Stimulated activated CD4-positive, alpha-beta T cell treated with anti-CD3 and anti-CD28 coated beads, Interleukin-1b, Interleukin-23, amount 100 ng/mL, for 48 hours (primary cell): ENCODE results near the gene NDUFB6.

Experiments used
- DNase-seq: peaks from one replicate; pipeline ENCODE4 v3.0.0-alpha.2; 2020

Gene NDUFB6

DNA sequence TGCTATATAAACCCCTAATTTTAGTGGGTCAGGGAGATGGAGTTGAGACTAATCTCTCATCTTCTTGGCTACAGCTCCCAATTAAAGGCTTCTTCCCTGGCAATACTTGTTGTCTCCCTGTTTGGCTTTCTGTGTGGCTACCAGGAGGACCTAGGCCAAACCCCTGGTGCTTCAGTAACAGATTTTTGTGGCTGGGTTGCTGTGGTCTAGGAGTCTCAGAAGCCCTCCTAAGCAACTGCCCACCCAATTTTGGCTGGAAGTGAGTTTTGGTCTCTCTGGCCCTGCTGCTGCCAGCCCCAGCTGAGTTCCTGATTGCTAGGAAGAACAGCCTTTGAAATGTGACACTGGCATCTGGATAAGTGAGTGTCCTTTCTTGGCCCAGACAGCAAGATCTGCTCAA, 56.7 kb downstream of the NDUFB6 start:
- DNase-seq = no peak

DNA sequence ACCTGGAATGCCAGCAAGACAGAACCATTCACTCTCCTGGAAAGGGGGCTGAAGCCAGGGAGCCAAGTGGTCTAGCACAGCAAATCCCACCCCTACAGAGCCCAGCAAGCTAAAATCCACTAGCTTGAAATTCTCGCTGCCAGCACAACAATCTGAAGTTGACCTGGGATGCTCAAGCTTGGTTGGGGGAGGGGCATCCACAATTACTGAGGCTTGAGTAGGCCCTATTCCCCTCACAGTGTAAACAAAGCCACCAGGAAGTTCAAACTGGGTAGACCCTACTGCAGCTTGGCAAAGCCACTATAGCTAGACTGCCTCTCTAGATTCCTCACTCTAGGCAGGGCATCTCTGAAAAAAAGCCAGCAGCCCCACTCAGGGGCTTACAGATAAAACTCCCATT, 64.2 kb downstream of the NDUFB6 start:
- DNase-seq = no peak

DNA sequence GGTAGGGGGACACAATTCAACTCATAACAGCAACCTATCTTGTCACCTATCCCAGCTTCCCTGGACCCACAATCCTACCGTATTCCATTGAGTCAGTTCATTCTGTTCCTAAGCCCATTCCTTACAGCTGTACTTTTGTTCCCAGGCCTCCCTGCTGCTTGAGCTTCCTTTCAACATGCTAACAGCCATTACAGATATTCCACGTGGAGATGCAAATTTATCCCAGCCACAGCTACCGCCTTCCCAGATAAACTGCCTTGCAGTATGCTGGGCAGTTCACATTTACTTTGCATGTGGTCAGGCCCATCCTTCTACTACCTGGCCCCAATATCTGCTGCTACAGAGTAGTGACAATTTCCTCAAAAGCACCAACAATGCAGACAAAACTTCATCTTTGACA, 70.0 kb downstream of the NDUFB6 start:
- DNase-seq = no peak
